Endometrial microvascular endothelial cells (primary cell): ENCODE results near the gene MMEL1. TPM values are rescaled to one million over a fixed set of nuclear protein-coding genes. Genes with fewer than 3 reads are reported as not detected.

Experiments
- in situ Hi-C: cut with HindIII; loops from 2 replicates; pipeline ENCODE4 v1.10.0; 2017; ENCODE audit warnings: low sequenced_read_pairs, low pct_unique_long_range_greater_than_20kb; ENCODE audit errors: inconsistent ontology term
- total RNA-seq: library from RNA; depleted of rRNA; stranded (reverse); fragments of >200 nt; gene quantifications from one replicate; pipeline ENCODE4 v1.2.3, GENCODE V29; 2015; ENCODE audit errors: inconsistent ontology term

The MMEL1 gene
- total RNA-seq, 1 donor from 2014 or later: 0.28 TPM

GRCh38 chr1:2644171-2644570, 11.4 kb upstream of the MMEL1 start:
- in situ Hi-C loops: no loop called here

GRCh38 chr1:2643414-2644077, 10.7 kb upstream of the MMEL1 start:
- in situ Hi-C loops: no loop called here

GRCh38 chr1:2642560-2643413, 10.0 kb upstream of the MMEL1 start:
- in situ Hi-C loops: no loop called here

GRCh38 chr1:2642131-2642559, 9.3 kb upstream of the MMEL1 start:
- in situ Hi-C loops: no loop called here

- in situ Hi-C loops: no loop called here
Observed at GRCh38 chr1:2641381-2642130, 8.7 kb upstream of the MMEL1 start.

GRCh38 chr1:2640626-2641025, 7.8 kb upstream of the MMEL1 start:
- in situ Hi-C loops: no loop called here

- in situ Hi-C loops: no loop called here
Observed at GRCh38 chr1:2639607-2640521, 7.0 kb upstream of the MMEL1 start.

- in situ Hi-C loops: no loop called here
Observed at GRCh38 chr1:2639203-2639602, 6.4 kb upstream of the MMEL1 start.

GRCh38 chr1:2638466-2639115, 5.8 kb upstream of the MMEL1 start:
- in situ Hi-C loops: no loop called here

GRCh38 chr1:2637442-2638145, 4.8 kb upstream of the MMEL1 start:
- in situ Hi-C loops: no loop called here

GRCh38 chr1:2636733-2637132, 3.9 kb upstream of the MMEL1 start:
- in situ Hi-C loops: no loop called here

GRCh38 chr1:2635361-2636010, 2.7 kb upstream of the MMEL1 start:
- in situ Hi-C loops: no loop called here

GRCh38 chr1:2633936-2634491, 1.2 kb upstream of the MMEL1 start:
- in situ Hi-C loops: no loop called here

- in situ Hi-C loops: no loop called here
Observed at GRCh38 chr1:2633366-2633935, 635 bp upstream of the MMEL1 start.

GRCh38 chr1:2632051-2632430, 775 bp downstream of the MMEL1 start:
- in situ Hi-C loops: no loop called here

- in situ Hi-C loops: no loop called here
Observed at GRCh38 chr1:2631136-2632050, 1.4 kb downstream of the MMEL1 start.
